Measurements from ENCODE around the gene YDJC.
"Not testable (repeated sequence)": the region's sequence is repeated elsewhere in the genome, so short reads cannot be mapped to it uniquely, and the experiment has no call there.

YDJC gene

DNA sequence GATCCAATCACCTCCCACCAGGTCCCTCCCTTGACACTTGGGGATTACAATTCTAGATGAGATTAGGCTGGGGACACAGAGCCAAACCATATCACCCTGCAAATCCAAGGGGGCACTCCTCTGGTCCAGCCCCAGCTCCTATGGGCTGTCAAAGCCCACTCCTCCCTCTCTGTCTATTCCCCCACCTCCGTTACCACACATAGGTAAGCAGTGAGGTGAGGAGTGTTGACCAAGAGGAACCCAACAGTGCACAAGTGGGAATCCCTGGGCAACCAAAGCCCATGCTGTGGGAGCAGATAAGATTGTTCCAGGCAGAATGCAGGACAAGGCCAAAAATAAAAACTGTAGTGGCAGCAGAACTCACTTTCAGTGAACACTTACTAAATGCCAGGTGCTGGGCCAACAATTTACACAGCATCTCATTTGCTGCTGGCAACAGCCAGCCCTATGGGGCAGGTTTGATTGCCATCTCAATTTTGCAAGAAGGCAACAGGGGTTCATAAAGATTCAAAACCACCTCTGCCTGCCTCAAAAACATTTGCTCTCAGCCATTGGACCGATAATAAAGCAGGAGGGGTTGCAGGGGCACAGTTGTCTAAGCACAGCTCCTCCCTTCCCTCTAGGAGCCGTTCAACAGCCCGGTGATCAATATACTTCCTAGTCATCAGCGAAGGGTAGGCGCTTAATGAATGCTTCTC is 21.1 kb upstream of the YDJC start:
- H3K9ac ChIP-seq (ENCODE audit: low read length), result no peak overlapping the region
- no peaks in the 10 kb centered on the region for H3K36me3 ChIP-seq (ENCODE audit: insufficient read depth, low read length)
- H3K4me3 ChIP-seq (ENCODE audit: low read depth in 1 of 2, low read length in 2 of 2), result peak overlapping the region; percentile 30 to 82
- no peak overlapping the region for H3K27ac ChIP-seq (ENCODE audit: low read depth, low read length)
- H3K9me3 ChIP-seq (ENCODE audit: low read length), result no peaks in the 10 kb centered on the region
- peaks cover 12% of the 10 kb centered on the region for H3K4me1 ChIP-seq (ENCODE audit: insufficient read depth, low read length)
- peaks cover 0 to 12% of the 10 kb centered on the region in 2 donors for H3K27me3 ChIP-seq (ENCODE audit: control insufficient read depth in 1 of 2, insufficient read depth in 2 of 2, low read length in 2 of 2)

- Histone ChIP-seq H3K4me3 (ENCODE audit: low read depth in 1 of 2, low read length in 2 of 2) (no peak overlapping the region), H3K27me3 (ENCODE audit: control insufficient read depth in 1 of 2, insufficient read depth in 2 of 2, low read length in 2 of 2) (peaks cover 0 to 12% of the 10 kb centered on the region in 2 donors), H3K36me3 (ENCODE audit: insufficient read depth, low read length) (no peaks in the 10 kb centered on the region), H3K9me3 (ENCODE audit: low read length) (no peaks in the 10 kb centered on the region), H3K27ac (ENCODE audit: low read depth, low read length) (no peak overlapping the region), H3K4me1 (ENCODE audit: insufficient read depth, low read length) (peaks cover 12% of the 10 kb centered on the region), H3K9ac (ENCODE audit: low read length) (no peak overlapping the region)
Measured at GRCh38 chr22:21650280-21650679, 20.5 kb upstream of the YDJC start.

- Histone ChIP-seq H3K36me3 (ENCODE audit: insufficient read depth, low read length) (no peaks in the 10 kb centered on the region), H3K9me3 (ENCODE audit: low read length) (no peaks in the 10 kb centered on the region), H3K27ac (ENCODE audit: low read depth, low read length) (no peak overlapping the region), H3K4me1 (ENCODE audit: insufficient read depth, low read length) (peaks cover 16% of the 10 kb centered on the region), H3K9ac (ENCODE audit: low read length) (no peak overlapping the region), H3K27me3 (ENCODE audit: control insufficient read depth in 1 of 2, insufficient read depth in 2 of 2, low read length in 2 of 2) (no peaks in the 10 kb centered on the region), H3K4me3 (ENCODE audit: low read depth in 1 of 2, low read length in 2 of 2) (no peak overlapping the region)
Measured at GRCh38 chr22:21646608-21647590, 17.1 kb upstream of the YDJC start.

GRCh38 chr22:21645513-21645912 is 15.7 kb upstream of the YDJC start:
- H3K9me3 ChIP-seq (ENCODE audit: low read length); H3K36me3 ChIP-seq (ENCODE audit: insufficient read depth, low read length); H3K27me3 ChIP-seq (ENCODE audit: control insufficient read depth in 1 of 2, insufficient read depth in 2 of 2, low read length in 2 of 2); H3K27ac ChIP-seq (ENCODE audit: low read depth, low read length); H3K4me3 ChIP-seq (ENCODE audit: low read depth in 1 of 2, low read length in 2 of 2); H3K9ac ChIP-seq (ENCODE audit: low read length): not testable (repeated sequence)
- peaks cover 18% of the 10 kb centered on the region for H3K4me1 ChIP-seq (ENCODE audit: insufficient read depth, low read length)

DNA sequence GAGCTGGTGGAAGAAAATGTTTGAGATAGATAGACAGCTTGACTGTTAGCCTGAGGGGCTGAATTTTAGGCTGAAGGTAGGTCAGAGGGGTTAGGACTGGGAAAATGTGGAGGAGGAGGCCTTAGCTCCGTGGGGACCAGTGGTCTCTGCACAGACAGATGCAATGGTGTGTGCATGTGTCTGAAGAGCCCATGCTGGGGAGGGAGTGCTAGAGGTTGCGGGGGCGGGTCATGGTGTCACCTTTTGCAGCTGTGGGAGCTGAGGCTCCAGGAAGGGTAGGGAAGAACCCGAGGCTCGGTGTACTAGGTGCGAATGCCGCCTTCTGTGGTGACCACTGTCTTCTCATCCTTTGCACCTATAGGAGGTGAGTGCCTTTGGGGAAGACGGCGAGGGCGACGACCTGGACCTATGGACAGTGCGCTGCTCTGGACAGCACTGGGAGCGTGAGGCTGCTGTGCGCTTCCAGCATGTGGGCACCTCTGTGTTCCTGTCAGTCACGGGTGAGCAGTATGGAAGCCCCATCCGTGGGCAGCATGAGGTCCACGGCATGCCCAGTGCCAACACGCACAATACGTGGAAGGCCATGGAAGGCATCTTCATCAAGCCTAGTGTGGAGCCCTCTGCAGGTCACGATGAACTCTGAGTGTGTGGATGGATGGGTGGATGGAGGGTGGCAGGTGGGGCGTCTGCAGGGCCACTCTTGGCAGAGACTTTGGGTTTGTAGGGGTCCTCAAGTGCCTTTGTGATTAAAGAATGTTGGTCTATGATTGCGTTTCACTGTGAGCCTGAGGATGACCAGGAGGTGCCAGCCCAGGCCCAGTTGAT is 13.9 kb upstream of the YDJC start:
- H3K27ac ChIP-seq (ENCODE audit: low read depth, low read length), result no peak overlapping the region
- no peak overlapping the region for H3K9ac ChIP-seq (ENCODE audit: low read length)
- H3K4me3 ChIP-seq (ENCODE audit: low read depth in 1 of 2, low read length in 2 of 2), result peak overlapping the region in 1 of 2 donors; percentile 73

GRCh38 chr22:21642584-21643448 is 13.0 kb upstream of the YDJC start:
- Histone ChIP-seq H3K9me3 (ENCODE audit: low read length) (no peaks in the 10 kb centered on the region), H3K9ac (ENCODE audit: low read length) (no peak overlapping the region), H3K27me3 (ENCODE audit: control insufficient read depth in 1 of 2, insufficient read depth in 2 of 2, low read length in 2 of 2) (no peaks in the 10 kb centered on the region), H3K4me3 (ENCODE audit: low read depth in 1 of 2, low read length in 2 of 2) (peak overlapping the region; percentile 54 to 73), H3K27ac (ENCODE audit: low read depth, low read length) (peak overlapping the region; percentile 61), H3K36me3 (ENCODE audit: insufficient read depth, low read length) (no peaks in the 10 kb centered on the region), H3K4me1 (ENCODE audit: insufficient read depth, low read length) (peaks cover 18% of the 10 kb centered on the region)

More for the DNA sequence above, 13.9 kb upstream of the YDJC start:
- H3K9me3 ChIP-seq (ENCODE audit: low read length), result no peaks in the 10 kb centered on the region
- no peaks in the 10 kb centered on the region for H3K36me3 ChIP-seq (ENCODE audit: insufficient read depth, low read length)
- H3K4me1 ChIP-seq (ENCODE audit: insufficient read depth, low read length), result peaks cover 18% of the 10 kb centered on the region
- H3K27me3 ChIP-seq (ENCODE audit: control insufficient read depth in 1 of 2, insufficient read depth in 2 of 2, low read length in 2 of 2), result no peaks in the 10 kb centered on the region

DNA sequence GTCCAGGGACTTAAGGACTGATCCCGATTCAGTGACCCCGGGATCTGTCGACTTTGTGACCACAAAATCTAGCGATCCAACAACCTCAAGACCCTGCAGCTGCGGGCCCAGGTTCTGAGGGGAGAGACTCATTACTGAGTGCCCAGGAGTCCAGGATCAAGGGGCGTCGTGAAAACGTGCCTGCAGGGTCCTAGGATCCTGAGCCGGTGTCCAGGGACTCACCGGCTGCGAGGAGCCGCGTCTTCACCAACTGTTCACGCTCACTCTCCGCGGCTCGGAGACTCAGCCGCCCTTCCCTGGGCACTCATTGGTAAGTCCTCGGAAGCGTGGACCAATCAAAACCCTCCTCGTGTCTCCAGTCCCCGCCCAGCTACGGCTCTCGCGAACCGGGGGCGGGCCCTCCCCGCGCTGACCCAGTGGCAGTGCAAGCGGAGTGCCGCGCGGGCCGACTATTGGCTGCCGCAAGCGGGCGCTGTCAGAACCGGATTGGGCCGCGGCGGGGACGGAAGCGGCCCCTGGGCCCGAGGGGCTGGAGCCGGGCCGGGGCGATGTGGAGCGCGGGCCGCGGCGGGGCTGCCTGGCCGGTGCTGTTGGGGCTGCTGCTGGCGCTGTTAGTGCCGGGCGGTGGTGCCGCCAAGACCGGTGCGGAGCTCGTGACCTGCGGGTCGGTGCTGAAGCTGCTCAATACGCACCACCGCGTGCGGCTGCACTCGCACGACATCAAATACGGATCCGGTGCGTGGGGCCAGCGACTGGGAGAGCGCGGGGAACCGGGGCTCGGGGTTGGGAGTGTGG is 12.2 kb upstream of the YDJC start, which contains the start of gene SDF2L1:
Gene SDF2L1 (plus strand): TSS at position 514 of the 795 bp plus-strand sequence. CDS start 35 bp downstream, at position 549.
- peak within 1 kb of the TSS; percentile 54 to 73 for H3K4me3 ChIP-seq (ENCODE audit: low read depth in 1 of 2, low read length in 2 of 2)
- H3K4me1 ChIP-seq (ENCODE audit: insufficient read depth, low read length), result peaks cover 18% of the 10 kb centered on the region
- no peaks in the 10 kb centered on the region for H3K27me3 ChIP-seq (ENCODE audit: control insufficient read depth in 1 of 2, insufficient read depth in 2 of 2, low read length in 2 of 2)
- H3K27ac ChIP-seq (ENCODE audit: low read depth, low read length), result peak within 1 kb of the TSS; percentile 61
- no peaks in the 10 kb centered on the region for H3K36me3 ChIP-seq (ENCODE audit: insufficient read depth, low read length)
- no peaks in the 10 kb centered on the region for H3K9me3 ChIP-seq (ENCODE audit: low read length)
- H3K9ac ChIP-seq (ENCODE audit: low read length), result peak within 1 kb of the TSS; percentile 42

DNA sequence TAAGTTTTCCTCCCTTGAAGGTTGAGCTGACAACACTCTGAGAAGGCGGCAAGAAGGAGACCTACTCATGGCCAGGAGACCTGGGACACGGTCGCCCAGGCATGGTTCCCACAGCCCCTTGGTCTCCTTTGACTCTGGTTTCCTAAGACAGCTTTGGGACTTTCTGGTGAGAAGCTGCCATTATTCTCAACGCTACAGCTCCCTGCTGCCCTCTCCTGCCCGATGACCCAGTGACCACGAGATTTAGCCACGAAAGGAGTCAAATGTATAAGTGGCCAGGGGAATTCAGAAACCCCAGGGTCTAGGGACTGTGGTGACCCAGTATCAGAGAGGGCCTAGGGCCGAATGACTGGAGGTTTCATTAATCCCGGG is 11.6 kb upstream of the YDJC start:
- H3K27me3 ChIP-seq (ENCODE audit: control insufficient read depth in 1 of 2, insufficient read depth in 2 of 2, low read length in 2 of 2), result no peaks in the 10 kb centered on the region
- peak overlapping the region; percentile 43 for H3K27ac ChIP-seq (ENCODE audit: low read depth, low read length)
- H3K4me1 ChIP-seq (ENCODE audit: insufficient read depth, low read length), result peaks cover 12% of the 10 kb centered on the region
- no peaks in the 10 kb centered on the region for H3K9me3 ChIP-seq (ENCODE audit: low read length)
- H3K4me3 ChIP-seq (ENCODE audit: low read depth in 1 of 2, low read length in 2 of 2), result peak overlapping the region; percentile 49 to 73
- H3K36me3 ChIP-seq (ENCODE audit: insufficient read depth, low read length), result no peaks in the 10 kb centered on the region
- H3K9ac ChIP-seq (ENCODE audit: low read length), result peak overlapping the region; percentile 42

DNA sequence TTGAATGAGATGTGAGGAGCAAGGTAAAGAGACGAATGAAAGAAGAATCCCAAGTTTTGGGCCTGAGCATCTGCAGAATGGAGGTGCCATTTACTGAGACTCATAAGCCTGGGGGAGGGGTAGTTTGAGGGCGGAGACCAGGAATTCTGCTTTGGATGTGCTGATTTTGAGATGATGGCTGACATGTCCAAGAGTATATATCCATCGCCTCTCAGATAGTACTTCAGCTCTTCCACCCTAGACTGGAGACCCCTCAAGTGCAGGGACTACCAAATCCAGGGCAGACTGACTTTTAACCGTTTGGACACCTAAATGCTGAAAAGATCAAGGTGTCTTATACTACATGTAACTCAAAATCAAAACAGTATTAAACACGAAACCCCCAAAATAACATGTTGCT is 11.0 kb upstream of the YDJC start:
- Histone ChIP-seq H3K4me3 (ENCODE audit: low read depth in 1 of 2, low read length in 2 of 2) (no peak overlapping the region), H3K27me3 (ENCODE audit: control insufficient read depth in 1 of 2, insufficient read depth in 2 of 2, low read length in 2 of 2) (no peaks in the 10 kb centered on the region), H3K9ac (ENCODE audit: low read length) (no peak overlapping the region), H3K4me1 (ENCODE audit: insufficient read depth, low read length) (peaks cover 12% of the 10 kb centered on the region), H3K27ac (ENCODE audit: low read depth, low read length) (no peak overlapping the region), H3K9me3 (ENCODE audit: low read length) (no peaks in the 10 kb centered on the region), H3K36me3 (ENCODE audit: insufficient read depth, low read length) (no peaks in the 10 kb centered on the region)

DNA sequence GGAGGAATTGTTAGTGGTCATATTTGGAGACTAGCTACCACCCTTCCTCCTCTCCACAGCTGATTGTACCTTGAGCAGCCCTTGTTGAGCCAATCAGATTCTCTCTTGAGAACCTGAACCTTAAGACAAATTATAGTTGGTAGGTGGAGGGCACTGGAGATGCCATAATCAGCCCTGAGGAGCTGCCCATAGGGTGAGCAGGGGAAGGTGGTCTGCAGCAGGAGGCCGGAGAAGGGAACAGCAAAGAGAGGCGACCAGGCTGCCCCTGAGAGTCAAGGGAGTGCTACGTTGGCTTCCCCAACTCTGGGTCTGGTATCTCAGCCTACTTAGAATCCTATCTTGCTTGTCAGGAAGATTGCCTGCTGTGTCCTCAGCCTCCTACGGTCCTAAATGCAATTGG is 9.5 kb upstream of the YDJC start:
- Histone ChIP-seq H3K9ac (ENCODE audit: low read length) (no peak overlapping the region), H3K4me1 (ENCODE audit: insufficient read depth, low read length) (peaks cover 12% of the 10 kb centered on the region), H3K9me3 (ENCODE audit: low read length) (no peaks in the 10 kb centered on the region), H3K27me3 (ENCODE audit: control insufficient read depth in 1 of 2, insufficient read depth in 2 of 2, low read length in 2 of 2) (no peaks in the 10 kb centered on the region), H3K36me3 (ENCODE audit: insufficient read depth, low read length) (no peaks in the 10 kb centered on the region), H3K27ac (ENCODE audit: low read depth, low read length) (no peak overlapping the region), H3K4me3 (ENCODE audit: low read depth in 1 of 2, low read length in 2 of 2) (no peak overlapping the region)

Data from muscle layer of colon (tissue), 2 donors.